ENCODE measurements around the gene ANO1. TPM values are rescaled to one million over a fixed set of nuclear protein-coding genes. Genes with fewer than 3 reads are reported as not detected.

ANO1 gene
- total RNA-seq, 1 experiment from 2014 or later = 184 TPM

DNA sequence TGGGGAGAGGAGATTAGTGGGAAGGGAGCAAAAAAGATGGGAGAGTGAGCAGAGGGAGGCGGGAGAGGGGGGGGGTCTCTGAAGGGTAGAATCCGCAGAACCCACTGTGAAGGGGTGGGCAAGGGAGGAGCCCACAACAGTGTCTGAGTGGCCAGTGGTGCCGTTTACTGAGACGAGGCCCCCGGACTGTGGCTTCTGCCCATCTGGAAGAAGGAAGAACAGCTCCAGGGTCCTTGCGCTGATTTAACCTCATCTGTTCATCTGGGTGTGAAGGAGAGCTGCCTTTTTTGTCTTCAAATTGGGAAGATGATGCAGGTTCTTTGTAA, 45.7 kb upstream of the ANO1 start:
- POLR2A ChIA-PET (ENCODE audit: unreplicated experiment) = no interaction called here
- intact Hi-C loops (cut with micrococcal nuclease) = no loop called here
- H3K4me3 ChIP-seq (ENCODE audit: low read length) = no peak overlapping the region
- DNase-seq (no peak), ATAC-seq (no peak)
- CTCF ChIA-PET = no interaction called here
- H3K9me3 ChIP-seq (ENCODE audit: low read length) = peaks cover 1% of the 10 kb centered on the region; the same call in 1 of the 2 replicates
- no peaks in the 10 kb centered on the region for H3K27me3 ChIP-seq (ENCODE audit: low read length)
- no peak overlapping the region for H3K4me2 ChIP-seq (ENCODE audit: low read length)
- H3K27ac ChIP-seq (ENCODE audit: low read length) = no peak overlapping the region
- no peak overlapping the region for H3K9ac ChIP-seq (ENCODE audit: low read length)
- BruUV-seq (replicated peaks) = no TSS peak
- H4K20me1 ChIP-seq (ENCODE audit: low read length) = no peaks in the 10 kb centered on the region
- no peak for TF ChIP-seq EZH2phosphoT487 (IDR thresholded peaks at IDR 0.05; ENCODE audit: borderline replicate concordance, low read length)
- TF ChIP-seq, protein P1, sequence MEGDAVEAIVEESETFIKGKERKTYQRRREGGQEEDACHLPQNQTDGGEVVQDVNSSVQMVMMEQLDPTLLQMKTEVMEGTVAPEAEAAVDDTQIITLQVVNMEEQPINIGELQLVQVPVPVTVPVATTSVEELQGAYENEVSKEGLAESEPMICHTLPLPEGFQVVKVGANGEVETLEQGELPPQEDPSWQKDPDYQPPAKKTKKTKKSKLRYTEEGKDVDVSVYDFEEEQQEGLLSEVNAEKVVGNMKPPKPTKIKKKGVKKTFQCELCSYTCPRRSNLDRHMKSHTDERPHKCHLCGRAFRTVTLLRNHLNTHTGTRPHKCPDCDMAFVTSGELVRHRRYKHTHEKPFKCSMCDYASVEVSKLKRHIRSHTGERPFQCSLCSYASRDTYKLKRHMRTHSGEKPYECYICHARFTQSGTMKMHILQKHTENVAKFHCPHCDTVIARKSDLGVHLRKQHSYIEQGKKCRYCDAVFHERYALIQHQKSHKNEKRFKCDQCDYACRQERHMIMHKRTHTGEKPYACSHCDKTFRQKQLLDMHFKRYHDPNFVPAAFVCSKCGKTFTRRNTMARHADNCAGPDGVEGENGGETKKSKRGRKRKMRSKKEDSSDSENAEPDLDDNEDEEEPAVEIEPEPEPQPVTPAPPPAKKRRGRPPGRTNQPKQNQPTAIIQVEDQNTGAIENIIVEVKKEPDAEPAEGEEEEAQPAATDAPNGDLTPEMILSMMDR (conservative IDR thresholded peaks at IDR 0.05; ENCODE audit: low read depth, low read length) = no peak
- TF ChIP-seq EZH2 (IDR thresholded peaks at IDR 0.05; ENCODE audit: low read length, unreplicated experiment) = no peak
- no peaks in the 10 kb centered on the region for H3K36me3 ChIP-seq (ENCODE audit: low read depth, low read length)
- no peaks in the 10 kb centered on the region for H3F3A ChIP-seq (ENCODE audit: low read length, unreplicated experiment)
- H2AFZ ChIP-seq (ENCODE audit: low read length) = no peak overlapping the region
- peaks cover 8% of the 10 kb centered on the region; the same call in 1 of the 2 replicates for H3K4me1 ChIP-seq (ENCODE audit: insufficient read depth, low read length)
- no peaks in the 10 kb centered on the region for H3K79me2 ChIP-seq (ENCODE audit: low read length)
- H3K9me2 ChIP-seq (replicated peaks; ENCODE audit: low read length) = no peaks in the 10 kb centered on the region

GRCh38 chr11:70032943-70033710, 45.0 kb upstream of the ANO1 start:
- no peaks in the 10 kb centered on the region for H3K36me3 ChIP-seq (ENCODE audit: low read depth, low read length)
- H2AFZ ChIP-seq (ENCODE audit: low read length) = no peak overlapping the region
- POLR2A ChIA-PET (ENCODE audit: unreplicated experiment) = no interaction called here
- BruUV-seq (replicated peaks) = no TSS peak
- H3K27ac ChIP-seq (ENCODE audit: low read length) = no peak overlapping the region
- H3K79me2 ChIP-seq (ENCODE audit: low read length) = no peaks in the 10 kb centered on the region
- ATAC-seq = no peak
- peaks cover 8% of the 10 kb centered on the region; the same call in 1 of the 2 replicates for H3K9me3 ChIP-seq (ENCODE audit: low read length)
- H3K4me3 ChIP-seq (ENCODE audit: low read length) = no peak overlapping the region
- TF ChIP-seq EZH2 (IDR thresholded peaks at IDR 0.05; ENCODE audit: low read length, unreplicated experiment) (no peak), EZH2phosphoT487 (IDR thresholded peaks at IDR 0.05; ENCODE audit: borderline replicate concordance, low read length) (no peak)
- TF ChIP-seq, protein P1 (conservative IDR thresholded peaks at IDR 0.05; ENCODE audit: low read depth, low read length) = no peak
- no peaks in the 10 kb centered on the region for H3K27me3 ChIP-seq (ENCODE audit: low read length)
- H3K9me2 ChIP-seq (replicated peaks; ENCODE audit: low read length) = no peaks in the 10 kb centered on the region
- peaks cover 8% of the 10 kb centered on the region; the same call in 1 of the 2 replicates for H3K4me1 ChIP-seq (ENCODE audit: insufficient read depth, low read length)
- H3K4me2 ChIP-seq (ENCODE audit: low read length) = no peak overlapping the region
- intact Hi-C loops (cut with micrococcal nuclease) = no loop called here
- H4K20me1 ChIP-seq (ENCODE audit: low read length) = no peaks in the 10 kb centered on the region
- no peak for DNase-seq
- CTCF ChIA-PET = no interaction called here
- no peak overlapping the region for H3K9ac ChIP-seq (ENCODE audit: low read length)
- no peaks in the 10 kb centered on the region for H3F3A ChIP-seq (ENCODE audit: low read length, unreplicated experiment)

DNA sequence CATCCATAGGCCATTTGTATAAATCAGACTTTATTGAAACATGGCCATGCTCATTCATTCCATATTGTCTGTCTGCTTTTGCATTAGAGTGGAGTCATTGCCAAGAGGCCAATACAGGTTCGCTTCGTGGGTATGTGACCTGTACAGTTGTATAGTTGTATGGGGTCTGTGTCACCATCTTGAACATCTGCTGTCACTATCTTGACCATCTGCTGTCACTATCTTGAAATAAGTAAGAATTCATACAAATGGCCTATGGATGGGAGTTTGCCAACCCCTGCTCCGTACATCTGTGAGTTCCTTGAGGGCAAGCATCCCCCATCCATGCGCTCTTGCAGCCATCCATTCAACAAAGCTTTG, 44.4 kb upstream of the ANO1 start:
- Histone ChIP-seq H3K27ac (ENCODE audit: low read length) (no peak overlapping the region), H4K20me1 (ENCODE audit: low read length) (no peaks in the 10 kb centered on the region), H3K9me3 (ENCODE audit: low read length) (peaks cover 14% of the 10 kb centered on the region), H3K9ac (ENCODE audit: low read length) (no peak overlapping the region), H3K9me2 (replicated peaks; ENCODE audit: low read length) (no peaks in the 10 kb centered on the region), H3K79me2 (ENCODE audit: low read length) (no peaks in the 10 kb centered on the region), H3F3A (ENCODE audit: low read length, unreplicated experiment) (no peaks in the 10 kb centered on the region), H3K4me2 (ENCODE audit: low read length) (no peak overlapping the region), H3K27me3 (ENCODE audit: low read length) (no peaks in the 10 kb centered on the region), H3K4me3 (ENCODE audit: low read length) (no peak overlapping the region), H2AFZ (ENCODE audit: low read length) (no peak overlapping the region), H3K36me3 (ENCODE audit: low read depth, low read length) (no peaks in the 10 kb centered on the region; the same call in 1 of the 2 replicates), H3K4me1 (ENCODE audit: insufficient read depth, low read length) (peaks cover 8% of the 10 kb centered on the region; the same call in 1 of the 2 replicates)
- ChIA-PET CTCF (no interaction called here), POLR2A (ENCODE audit: unreplicated experiment) (no interaction called here)
- intact Hi-C loops (cut with micrococcal nuclease) = no loop called here
- TF ChIP-seq, protein P1 (conservative IDR thresholded peaks at IDR 0.05; ENCODE audit: low read depth, low read length) = no peak
- no peak for TF ChIP-seq EZH2phosphoT487 (IDR thresholded peaks at IDR 0.05; ENCODE audit: borderline replicate concordance, low read length)
- BruUV-seq (replicated peaks) = no TSS peak
- DNase-seq = no peak
- no peak for ATAC-seq

All from PC-3 (cell line).